Measurements from ENCODE around the gene SAP130.

GRCh38 chr2:127893494-127893893 is 134.4 kb downstream of the SAP130 start:
- no peak for TF ChIP-seq CTCF (IDR thresholded peaks at IDR 0.05; ENCODE audit: control extremely low read depth in 1 of 3, insufficient read depth in 1 of 3, low read depth in 1 of 3, low read length in 3 of 3)
- TF ChIP-seq CBX5 (IDR thresholded peaks at IDR 0.05; ENCODE audit: low read depth, low read length), result no peak
- no peak for TF ChIP-seq USF2 (IDR thresholded peaks at IDR 0.05; ENCODE audit: low read length)
- no peak for TF ChIP-seq CHD2 (IDR thresholded peaks at IDR 0.05; ENCODE audit: low read length)
- no peak for TF ChIP-seq JUND (IDR thresholded peaks at IDR 0.05; ENCODE audit: low read length)
- TF ChIP-seq ZNF274 (IDR thresholded peaks at IDR 0.05; ENCODE audit: borderline replicate concordance, extremely low read depth, low read length), result no peak
- TF ChIP-seq POLR2A (IDR thresholded peaks at IDR 0.05; ENCODE audit: control extremely low read depth in 1 of 2, low read depth in 2 of 2, low read length in 2 of 2), result no peak
- TF ChIP-seq RFX5 (IDR thresholded peaks at IDR 0.05; ENCODE audit: borderline replicate concordance, low read depth, low read length), result no peak
- no peak for TF ChIP-seq HDAC2 (IDR thresholded peaks at IDR 0.05; ENCODE audit: borderline replicate concordance in 1 of 2, low read depth in 2 of 2, low read length in 2 of 2)

All from H1 (cell line).